ENCODE measurements around the gene ARL6IP6. TPM values are rescaled to one million over a fixed set of nuclear protein-coding genes. Genes with fewer than 3 reads are reported as not detected.

ARL6IP6 gene
- polyA plus RNA-seq, 1 of the 3 experiments (the other 2 are of a cell fraction), result 25.8 TPM

- ChIA-PET POLR2A (no interaction called here), CTCF (no interaction called here)
- H3K4me3 ChIP-seq (ENCODE audit: low read depth in 2 of 2, low read length in 1 of 2), result no peak overlapping the region
- TF ChIP-seq EZH2phosphoT487 (IDR thresholded peaks at IDR 0.05; ENCODE audit: borderline replicate concordance, low read depth), result no peak
- no peak for TF ChIP-seq SMC3 (IDR thresholded peaks at IDR 0.05; ENCODE audit: low read depth, low read length)
- TF ChIP-seq CHD2 (IDR thresholded peaks at IDR 0.05; ENCODE audit: low read length, partially characterized antibody), result no peak
- TF ChIP-seq GABPA (IDR thresholded peaks at IDR 0.05; ENCODE audit: low read depth), result no peak
- TF ChIP-seq RXRA (IDR thresholded peaks at IDR 0.05; ENCODE audit: borderline replicate concordance, low read depth), result no peak
- TF ChIP-seq USF1 (IDR thresholded peaks at IDR 0.05; ENCODE audit: borderline replicate concordance, low read depth), result no peak
- TF ChIP-seq YY1 (IDR thresholded peaks at IDR 0.05; ENCODE audit: low read depth), result no peak
- no peak for TF ChIP-seq FOXM1 (IDR thresholded peaks at IDR 0.05; ENCODE audit: low read depth)
- TF ChIP-seq NFIC (IDR thresholded peaks at IDR 0.05; ENCODE audit: borderline replicate concordance), result no peak
- no peak for TF ChIP-seq JUND (IDR thresholded peaks at IDR 0.05)
- TF ChIP-seq, protein P1, sequence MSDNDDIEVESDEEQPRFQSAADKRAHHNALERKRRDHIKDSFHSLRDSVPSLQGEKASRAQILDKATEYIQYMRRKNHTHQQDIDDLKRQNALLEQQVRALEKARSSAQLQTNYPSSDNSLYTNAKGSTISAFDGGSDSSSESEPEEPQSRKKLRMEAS (IDR thresholded peaks at IDR 0.05; ENCODE audit: low read depth), result no peak
- TF ChIP-seq TEAD4 (IDR thresholded peaks at IDR 0.05; ENCODE audit: borderline replicate concordance, insufficient read depth), result no peak
- no peak for TF ChIP-seq ELF1 (IDR thresholded peaks at IDR 0.05)
- TF ChIP-seq FOSL2 (IDR thresholded peaks at IDR 0.05; ENCODE audit: borderline replicate concordance, low read depth), result no peak
- TF ChIP-seq USF2 (IDR thresholded peaks at IDR 0.05; ENCODE audit: borderline replicate concordance, low read depth, low read length), result no peak
- no peak for TF ChIP-seq RCOR1 (IDR thresholded peaks at IDR 0.05; ENCODE audit: low read length)
- TF ChIP-seq RAD21 (IDR thresholded peaks at IDR 0.05; ENCODE audit: low read length), result no peak
- TF ChIP-seq PBX3 (IDR thresholded peaks at IDR 0.05), result no peak
- H3K27me3 ChIP-seq (ENCODE audit: insufficient read depth), result no peaks in the 10 kb centered on the region
- H3K27ac ChIP-seq (ENCODE audit: low read depth in 2 of 2, low read length in 1 of 2), result no peak overlapping the region
- peaks cover 0 to 2% of the 10 kb centered on the region in 2 experiments; a peak in 1 of 4 replicates for H3K4me1 ChIP-seq (ENCODE audit: control insufficient read depth in 1 of 2, insufficient read depth in 2 of 2, low read depth in 1 of 2, low read length in 1 of 2)
- no peak for DNase-seq
- H3F3A ChIP-seq (replicated peaks; ENCODE audit: insufficient read depth), result peaks cover 4% of the 10 kb centered on the region
- H3K9me3 ChIP-seq, result no peaks in the 10 kb centered on the region
- no peaks in the 10 kb centered on the region for H4K20me1 ChIP-seq (ENCODE audit: insufficient read depth)
- no peaks in the 10 kb centered on the region for H3K9me2 ChIP-seq
- peaks cover 15 to 26% of the 10 kb centered on the region in 2 experiments for H3K36me3 ChIP-seq (replicated peaks in 1 of 2; ENCODE audit: control insufficient read depth in 1 of 2, insufficient read depth in 2 of 2, low read length in 1 of 2)
- WGBS (ENCODE audit: low lambda C conversion rate), result 100% methylated on average over 1 of the region's 1 CpG
- H3K79me2 ChIP-seq (ENCODE audit: insufficient read depth), result no peaks in the 10 kb centered on the region
- no peak overlapping the region for H2AFZ ChIP-seq (ENCODE audit: low read depth)
- H3K9ac ChIP-seq, result no peak overlapping the region
- H3K4me2 ChIP-seq, result no peak overlapping the region
Measured at GRCh38 chr2:152763651-152764050, 45.2 kb downstream of the ARL6IP6 start.
